Panc1 (cell line): ENCODE measurements around the gene PDPN. TPM values are rescaled to one million over a fixed set of nuclear protein-coding genes. Genes with fewer than 3 reads are reported as not detected.

Source experiments
- ATAC-seq: fragments of 200-7000 bp; cut with Tn5 transposase; 2 replicates; pipeline ENCODE4 v1.9.1; 2020; ENCODE audit warnings: mild to moderate bottlenecking, moderate library complexity
- BruUV-seq: library from RNA; stranded (reverse); fragments of 400-500 nt; replicated peaks from 2 replicates; lab custom pipeline; 2021; lab: Mats Ljungman, UMichigan
- CTCF ChIA-PET: fragments of 300-600 bp; sonication (Branson Sonifier 250); formaldehyde crosslinking; loops from one replicate; lab custom pipeline; 2022; ENCODE audit warnings: antibody characterized with exemption; lab: Charles Lee
- POLR2A ChIA-PET: fragments of 300-600 bp; sonication (Branson Sonifier 250); formaldehyde crosslinking; loops from one replicate; lab custom pipeline; 2022; ENCODE audit warnings: antibody characterized with exemption; lab: Charles Lee
- DNase-seq: peaks from one replicate; pipeline ENCODE4 v3.0.0-alpha.2; 2010; ENCODE audit warnings: low read depth, low spot score
- H3K27ac ChIP-seq: 2 replicates; pipeline ENCODE4 v1.5.1; 2011; ENCODE audit warnings: mild to moderate bottlenecking, low read length, inconsistent platforms
- H3K27me3 ChIP-seq: fragments of 200-500 bp; sonication (Bioruptor generic); 2 replicates; pipeline ENCODE4 v1.6.0; 2014; ENCODE audit warnings: low read length, inconsistent platforms; ENCODE audit not compliant: control insufficient read depth, insufficient read depth
- H3K36me3 ChIP-seq: fragments of 200-500 bp; sonication (Bioruptor generic); 2 replicates; pipeline ENCODE4 v1.5.1; 2014; ENCODE audit warnings: inconsistent platforms, mild to moderate bottlenecking, low read length, moderate library complexity; ENCODE audit not compliant: control insufficient read depth, insufficient read depth
- H3K4me1 ChIP-seq: 2 replicates; pipeline ENCODE4 v1.5.1; 2011; ENCODE audit warnings: inconsistent platforms, mild to moderate bottlenecking, low read length, moderate library complexity; ENCODE audit not compliant: control insufficient read depth, insufficient read depth
- H3K4me3 ChIP-seq, 2 experiments: 2 replicates each; pipeline ENCODE4 v1.5.1; 2011 to 2012; ENCODE audit warnings: low read depth in 2 of 2, low read length in 2 of 2, mild to moderate bottlenecking in 2 of 2, inconsistent platforms in 1 of 2, moderate library complexity in 1 of 2
- H3K9me3 ChIP-seq: fragments of 200-500 bp; sonication (Bioruptor generic); 2 replicates; pipeline ENCODE4 v1.5.1; 2014; ENCODE audit warnings: low read depth, mild to moderate bottlenecking, inconsistent platforms, low read length, moderate library complexity; ENCODE audit not compliant: control insufficient read depth, insufficient read depth
- CTCF ChIP-seq: fragments of 450-650 bp; IDR thresholded peaks from 2 replicates; pipeline ENCODE4 v1.5.1; 2017; ENCODE audit warnings: mild to moderate bottlenecking
- POLR2AphosphoS5 ChIP-seq: IDR thresholded peaks from 2 replicates; pipeline ENCODE4 v1.6.1; 2012; ENCODE audit warnings: mild to moderate bottlenecking, low read depth, low read length, moderate library complexity
- SIN3A ChIP-seq: IDR thresholded peaks from 2 replicates; pipeline ENCODE4 v1.6.1; 2012; ENCODE audit warnings: low read depth, mild to moderate bottlenecking, low read length, moderate library complexity, borderline replicate concordance; ENCODE audit not compliant: insufficient read depth
- TCF7L2 ChIP-seq: IDR thresholded peaks from 2 replicates; pipeline ENCODE4 v1.6.1; 2011; ENCODE audit warnings: mild to moderate bottlenecking, low read depth, low read length, inconsistent platforms
- in situ Hi-C: cut with HindIII; loops from 2 replicates; pipeline ENCODE4 v1.10.0; 2016; ENCODE audit warnings: low sequenced_read_pairs, low pct_unique_long_range_greater_than_20kb
- intact Hi-C: fragments of 100-400 bp; cut with micrococcal nuclease; formaldehyde crosslinking; loops from one replicate; pipeline ENCODE4 v1.10.0; 2022; ENCODE audit not compliant: unreplicated experiment
- total RNA-seq: library from RNA; stranded (reverse); gene quantifications from one replicate; pipeline ENCODE4 v1.2.1, GENCODE V29; 2021; ENCODE audit not compliant: unreplicated experiment
- TF ChIP-seq, protein P1 (sequence below), 2 experiments: IDR thresholded peaks; 2 replicates each; pipeline ENCODE4 v1.6.1; 2011 to 2012; ENCODE audit warnings: low read depth in 2 of 2, control low read depth in 1 of 2, low read length in 1 of 2, mild to moderate bottlenecking in 1 of 2, moderate library complexity in 1 of 2; ENCODE audit not compliant: insufficient read depth in 1 of 2

Gene PDPN
- total RNA-seq, 1 experiment from 2014 or later = 0.28 TPM

DNA sequence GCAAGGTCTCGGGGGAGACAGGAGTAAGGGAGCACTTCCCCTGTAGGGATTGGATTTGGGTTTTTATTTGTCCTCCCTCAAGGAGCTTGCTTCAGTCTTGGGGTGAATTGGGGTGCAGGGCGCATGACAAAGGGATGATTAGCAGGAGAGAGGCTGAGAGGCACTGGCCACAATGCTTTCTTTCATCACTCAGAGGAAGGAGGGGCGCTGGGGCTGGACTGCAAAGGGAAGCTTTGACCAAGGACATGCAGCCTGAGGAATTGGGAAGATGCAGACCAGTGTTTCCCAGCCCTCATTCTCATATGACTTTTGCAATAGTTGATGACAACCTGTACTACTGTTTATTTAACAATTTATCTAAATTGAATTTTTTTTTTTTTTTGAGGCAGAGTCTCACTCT, 34.1 kb upstream of the PDPN start:
- Histone ChIP-seq H3K4me3 (no peak overlapping the region), H3K27ac (no peak overlapping the region), H3K36me3 (no peaks in the 10 kb centered on the region), H3K4me1 (no peaks in the 10 kb centered on the region), H3K27me3 (no peaks in the 10 kb centered on the region), H3K9me3 (no peaks in the 10 kb centered on the region)
- no TSS peak for BruUV-seq
- intact Hi-C loops = no loop called here
- TF ChIP-seq TCF7L2 = no peak
- TF ChIP-seq SIN3A = no peak
- TF ChIP-seq, protein P1, sequence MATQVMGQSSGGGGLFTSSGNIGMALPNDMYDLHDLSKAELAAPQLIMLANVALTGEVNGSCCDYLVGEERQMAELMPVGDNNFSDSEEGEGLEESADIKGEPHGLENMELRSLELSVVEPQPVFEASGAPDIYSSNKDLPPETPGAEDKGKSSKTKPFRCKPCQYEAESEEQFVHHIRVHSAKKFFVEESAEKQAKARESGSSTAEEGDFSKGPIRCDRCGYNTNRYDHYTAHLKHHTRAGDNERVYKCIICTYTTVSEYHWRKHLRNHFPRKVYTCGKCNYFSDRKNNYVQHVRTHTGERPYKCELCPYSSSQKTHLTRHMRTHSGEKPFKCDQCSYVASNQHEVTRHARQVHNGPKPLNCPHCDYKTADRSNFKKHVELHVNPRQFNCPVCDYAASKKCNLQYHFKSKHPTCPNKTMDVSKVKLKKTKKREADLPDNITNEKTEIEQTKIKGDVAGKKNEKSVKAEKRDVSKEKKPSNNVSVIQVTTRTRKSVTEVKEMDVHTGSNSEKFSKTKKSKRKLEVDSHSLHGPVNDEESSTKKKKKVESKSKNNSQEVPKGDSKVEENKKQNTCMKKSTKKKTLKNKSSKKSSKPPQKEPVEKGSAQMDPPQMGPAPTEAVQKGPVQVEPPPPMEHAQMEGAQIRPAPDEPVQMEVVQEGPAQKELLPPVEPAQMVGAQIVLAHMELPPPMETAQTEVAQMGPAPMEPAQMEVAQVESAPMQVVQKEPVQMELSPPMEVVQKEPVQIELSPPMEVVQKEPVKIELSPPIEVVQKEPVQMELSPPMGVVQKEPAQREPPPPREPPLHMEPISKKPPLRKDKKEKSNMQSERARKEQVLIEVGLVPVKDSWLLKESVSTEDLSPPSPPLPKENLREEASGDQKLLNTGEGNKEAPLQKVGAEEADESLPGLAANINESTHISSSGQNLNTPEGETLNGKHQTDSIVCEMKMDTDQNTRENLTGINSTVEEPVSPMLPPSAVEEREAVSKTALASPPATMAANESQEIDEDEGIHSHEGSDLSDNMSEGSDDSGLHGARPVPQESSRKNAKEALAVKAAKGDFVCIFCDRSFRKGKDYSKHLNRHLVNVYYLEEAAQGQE (IDR thresholded peaks at IDR 0.05; ENCODE audit: insufficient read depth in 1 of 2, low read depth in 2 of 2, low read length in 1 of 2) = no peak
- TF ChIP-seq POLR2AphosphoS5 = no peak
- TF ChIP-seq CTCF = no peak
- in situ Hi-C loops = no loop called here
- ChIA-PET POLR2A (no interaction called here), CTCF (no interaction called here)
- ATAC-seq (no peak), DNase-seq (no peak)

DNA sequence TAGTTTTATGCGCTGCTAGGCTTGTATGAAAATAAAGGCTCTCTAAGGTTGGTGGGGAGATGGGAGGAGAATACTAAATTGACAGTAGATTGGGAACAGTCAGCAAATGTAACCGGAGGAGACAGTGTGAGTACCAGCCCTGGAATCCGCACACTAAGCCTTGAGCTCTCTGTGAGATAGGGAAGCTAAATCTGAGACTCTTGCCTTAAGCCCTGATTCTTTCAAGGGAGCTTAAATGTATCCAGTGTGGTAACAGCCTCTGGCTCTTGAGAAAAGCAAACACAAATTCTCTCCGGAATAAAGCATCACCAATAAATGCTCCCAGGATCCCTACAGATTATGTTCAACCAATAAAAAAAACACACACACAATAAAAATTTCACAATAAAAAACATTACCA, 33.0 kb upstream of the PDPN start:
- no TSS peak for BruUV-seq
- no peak for DNase-seq

More for the DNA sequence above, 33.0 kb upstream of the PDPN start:
- no peak for ATAC-seq
- no peaks in the 10 kb centered on the region for H3K27me3 ChIP-seq
- TF ChIP-seq TCF7L2 (no peak), SIN3A (no peak), POLR2AphosphoS5 (no peak), CTCF (no peak)
- TF ChIP-seq, protein P1 (IDR thresholded peaks at IDR 0.05; ENCODE audit: insufficient read depth in 1 of 2, low read depth in 2 of 2, low read length in 1 of 2) = no peak
- H3K27ac ChIP-seq = no peak overlapping the region
- H3K4me3 ChIP-seq = no peak overlapping the region
- ChIA-PET POLR2A (no interaction called here), CTCF (no interaction called here)
- no peaks in the 10 kb centered on the region for H3K36me3 ChIP-seq
- no peaks in the 10 kb centered on the region for H3K4me1 ChIP-seq
- no peaks in the 10 kb centered on the region for H3K9me3 ChIP-seq
- intact Hi-C loops (no loop called here), in situ Hi-C loops (no loop called here)
